Keratinocyte (primary cell): ENCODE results near the gene QRICH1. TPM values are rescaled to one million over a fixed set of nuclear protein-coding genes. Genes with fewer than 3 reads are reported as not detected.

Experiments used
- DNase-seq: peaks from one replicate; pipeline ENCODE4 v3.0.0-alpha.2; 2011; ENCODE audit warnings: low read depth, missing footprints, low spot score
- FAIRE-seq: peaks from 2 replicates; lab custom pipeline; 2011; peaks lifted over from hg19 to GRCh38; lab: Jason Lieb, UNC
- H2AFZ ChIP-seq: 2 replicates; pipeline ENCODE4 v1.6.0; 2012; ENCODE audit warnings: low read length, control low read depth, inconsistent platforms; ENCODE audit not compliant: control insufficient read depth
- H3K27ac ChIP-seq: 2 replicates; pipeline ENCODE4 v1.5.1; 2011; ENCODE audit warnings: low read length; ENCODE audit not compliant: control insufficient read depth, insufficient read depth
- H3K27me3 ChIP-seq: 3 replicates; pipeline ENCODE4 v1.6.0; 2011; ENCODE audit warnings: low read length; ENCODE audit not compliant: control insufficient read depth, insufficient read depth; ENCODE audit errors: extremely low read depth
- H3K36me3 ChIP-seq, 2 experiments: 2 replicates in 1 of 2; 3 replicates in 1 of 2; pipeline ENCODE4 v1.5.1; 2011; ENCODE audit warnings: low read length in 2 of 2, mild to moderate bottlenecking in 1 of 2; ENCODE audit not compliant: control insufficient read depth in 2 of 2, insufficient read depth in 2 of 2; ENCODE audit errors: extremely low read depth in 1 of 2
- H3K4me1 ChIP-seq: 3 replicates; pipeline ENCODE4 v1.5.1; 2011; ENCODE audit warnings: low read length; ENCODE audit not compliant: control insufficient read depth, insufficient read depth; ENCODE audit errors: extremely low read depth
- H3K4me2 ChIP-seq: 3 replicates; pipeline ENCODE4 v1.6.0; 2011; ENCODE audit warnings: low read depth, low read length; ENCODE audit not compliant: control insufficient read depth, insufficient read depth; ENCODE audit errors: extremely low read depth
- H3K4me3 ChIP-seq, 3 experiments: fragments of 200-600 bp in 1 of 3; sonication (generic) in 1 of 3; 2 replicates in 2 of 3; 3 replicates in 1 of 3; pipeline ENCODE4 v1.5.1; 2011 to 2016; ENCODE audit warnings: low read length in 3 of 3, mild to moderate bottlenecking in 3 of 3, control low read depth in 2 of 3, inconsistent platforms in 1 of 3, low read depth in 1 of 3, mixed read lengths in 1 of 3, mixed run types in 1 of 3, moderate library complexity in 1 of 3; ENCODE audit not compliant: control insufficient read depth in 2 of 3, insufficient read depth in 2 of 3; ENCODE audit errors: extremely low read depth in 1 of 3
- H3K79me2 ChIP-seq: 2 replicates; pipeline ENCODE4 v1.6.0; 2012; ENCODE audit warnings: low read length; ENCODE audit not compliant: control insufficient read depth, insufficient read depth
- H3K9ac ChIP-seq: 3 replicates; pipeline ENCODE4 v1.6.0; 2011; ENCODE audit warnings: low read length; ENCODE audit not compliant: control insufficient read depth, insufficient read depth; ENCODE audit errors: extremely low read depth
- H3K9me1 ChIP-seq: 3 replicates; pipeline ENCODE4 v1.6.0; 2011; ENCODE audit warnings: low read length; ENCODE audit not compliant: control insufficient read depth, insufficient read depth; ENCODE audit errors: extremely low read depth
- H3K9me3 ChIP-seq: 2 replicates; pipeline ENCODE4 v1.5.1; 2012; ENCODE audit warnings: low read depth, low read length; ENCODE audit not compliant: control insufficient read depth
- H4K20me1 ChIP-seq: 3 replicates; pipeline ENCODE4 v1.6.0; 2011; ENCODE audit warnings: low read length; ENCODE audit not compliant: control insufficient read depth, insufficient read depth; ENCODE audit errors: extremely low read depth
- EZH2 ChIP-seq: IDR thresholded peaks from one replicate; pipeline ENCODE4 v1.6.1; 2012; ENCODE audit warnings: inconsistent platforms, mild to moderate bottlenecking, low read length, moderate library complexity
- dilution Hi-C: fragments of 300-500 bp; cut with MboI; formaldehyde crosslinking; loops from one replicate; pipeline ENCODE4 v1.7.0; 2020; ENCODE audit warnings: low sequenced_read_pairs; ENCODE audit not compliant: extremely low pct_ligation_motif_present
- polyA plus RNA-seq, 5 experiments: library from polyadenylated mRNA; depleted of rRNA in 3 of 5; stranded (reverse) in 3 of 5; stranded (forward) in 1 of 5; unstranded in 1 of 5; fragments of >200 nt; gene quantifications; 1 replicate in 1 of 5; 2 replicates in 3 of 5; 3 replicates in 1 of 5; pipeline versions ENCODE4 v1.2.1 to v1.2.3, GENCODE V29; 2011 to 2012; ENCODE audit warnings: missing spikeins in 2 of 5, low read depth in 1 of 5, low replicate concordance in 1 of 5
- TF ChIP-seq, protein P1 (sequence below), 3 experiments: IDR thresholded peaks in 1 of 3; conservative IDR thresholded peaks in 1 of 3; optimal IDR thresholded peaks in 1 of 3; 2 replicates in 2 of 3; 3 replicates in 1 of 3; pipeline versions ENCODE3 to v1.5.1; 2011; ENCODE audit warnings: low read length in 3 of 3, mild to moderate bottlenecking in 3 of 3, moderate library complexity in 2 of 3, control low read depth in 1 of 3, inconsistent platforms in 1 of 3; ENCODE audit not compliant: insufficient read depth in 2 of 3; ENCODE audit errors: extremely low read depth in 1 of 3

QRICH1 gene
- polyA plus RNA-seq, 1 donor (not counting 4 experiments of a cell fraction or from before 2014, with no cell fraction given) = 60.4 TPM

- H3K79me2 ChIP-seq = peaks cover 44% of the 10 kb centered on the region
- dilution Hi-C loops = no loop called here
- H3K9me3 ChIP-seq = no peaks in the 10 kb centered on the region
- no peak for DNase-seq
- no peak overlapping the region for H3K4me2 ChIP-seq
- H3K36me3 ChIP-seq = peaks cover 15 to 52% of the 10 kb centered on the region in 2 experiments
- no peak for TF ChIP-seq EZH2
- TF ChIP-seq, protein P1, sequence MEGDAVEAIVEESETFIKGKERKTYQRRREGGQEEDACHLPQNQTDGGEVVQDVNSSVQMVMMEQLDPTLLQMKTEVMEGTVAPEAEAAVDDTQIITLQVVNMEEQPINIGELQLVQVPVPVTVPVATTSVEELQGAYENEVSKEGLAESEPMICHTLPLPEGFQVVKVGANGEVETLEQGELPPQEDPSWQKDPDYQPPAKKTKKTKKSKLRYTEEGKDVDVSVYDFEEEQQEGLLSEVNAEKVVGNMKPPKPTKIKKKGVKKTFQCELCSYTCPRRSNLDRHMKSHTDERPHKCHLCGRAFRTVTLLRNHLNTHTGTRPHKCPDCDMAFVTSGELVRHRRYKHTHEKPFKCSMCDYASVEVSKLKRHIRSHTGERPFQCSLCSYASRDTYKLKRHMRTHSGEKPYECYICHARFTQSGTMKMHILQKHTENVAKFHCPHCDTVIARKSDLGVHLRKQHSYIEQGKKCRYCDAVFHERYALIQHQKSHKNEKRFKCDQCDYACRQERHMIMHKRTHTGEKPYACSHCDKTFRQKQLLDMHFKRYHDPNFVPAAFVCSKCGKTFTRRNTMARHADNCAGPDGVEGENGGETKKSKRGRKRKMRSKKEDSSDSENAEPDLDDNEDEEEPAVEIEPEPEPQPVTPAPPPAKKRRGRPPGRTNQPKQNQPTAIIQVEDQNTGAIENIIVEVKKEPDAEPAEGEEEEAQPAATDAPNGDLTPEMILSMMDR (optimal IDR thresholded peaks at IDR 0.05 in 1 of 3, IDR thresholded peaks at IDR 0.05 in 1 of 3, conservative IDR thresholded peaks at IDR 0.05 in 1 of 3; ENCODE audit: extremely low read depth in 1 of 3, insufficient read depth in 2 of 3, low read length in 3 of 3) = no peak
- no peak overlapping the region for H2AFZ ChIP-seq
- H4K20me1 ChIP-seq = peaks cover 27% of the 10 kb centered on the region
- FAIRE-seq = no peak
- H3K27ac ChIP-seq = no peak overlapping the region
- no peaks in the 10 kb centered on the region for H3K27me3 ChIP-seq
- H3K4me1 ChIP-seq = peaks cover 32% of the 10 kb centered on the region
- no peak overlapping the region for H3K4me3 ChIP-seq
- H3K9me1 ChIP-seq = peaks cover 8% of the 10 kb centered on the region
- H3K9ac ChIP-seq = no peak overlapping the region
Measured at GRCh38 chr3:49015765-49016164, 78.1 kb downstream of the QRICH1 start.

GRCh38 chr3:49015072-49015471, 78.8 kb downstream of the QRICH1 start:
- Histone ChIP-seq H3K36me3 (peaks cover 15 to 52% of the 10 kb centered on the region in 2 experiments), H3K79me2 (peaks cover 37% of the 10 kb centered on the region), H3K9me3 (no peaks in the 10 kb centered on the region), H3K4me1 (peaks cover 28% of the 10 kb centered on the region), H2AFZ (no peak overlapping the region), H4K20me1 (peaks cover 27% of the 10 kb centered on the region), H3K27me3 (no peaks in the 10 kb centered on the region), H3K4me3 (no peak overlapping the region), H3K4me2 (no peak overlapping the region), H3K9me1 (peaks cover 8% of the 10 kb centered on the region), H3K9ac (no peak overlapping the region), H3K27ac (no peak overlapping the region)
- no peak for TF ChIP-seq EZH2
- TF ChIP-seq, protein P1 (optimal IDR thresholded peaks at IDR 0.05 in 1 of 3, IDR thresholded peaks at IDR 0.05 in 1 of 3, conservative IDR thresholded peaks at IDR 0.05 in 1 of 3; ENCODE audit: extremely low read depth in 1 of 3, insufficient read depth in 2 of 3, low read length in 3 of 3) = no peak
- DNase-seq (no peak), FAIRE-seq (no peak)
- dilution Hi-C loops = no loop called here
